Endothelial cell of umbilical vein (primary cell): ENCODE data around the gene TNN. TPM values are rescaled to one million over a fixed set of nuclear protein-coding genes. Genes with fewer than 3 reads are reported as not detected.

Experiments used
- BruUV-seq: library from RNA; stranded (reverse); fragments of 400-500 nt; replicated peaks from 2 replicates; lab custom pipeline; 2021; lab: Mats Ljungman, UMichigan
- CTCF ChIA-PET: fragments of 300-600, 350-600 bp; sonication (Branson Sonifier 250); formaldehyde crosslinking; loops from one replicate; lab custom pipeline; 2021; ENCODE audit warnings: antibody characterized with exemption, inconsistent platforms; lab: Charles Lee
- POLR2A ChIA-PET: fragments of 300-600, 350-600 bp; sonication (Branson Sonifier 250); formaldehyde crosslinking; loops from one replicate; lab custom pipeline; 2021; ENCODE audit warnings: antibody characterized with exemption, inconsistent platforms; lab: Charles Lee
- DNase-seq: peaks from one replicate; pipeline ENCODE4 v3.0.0-alpha.2; 2011; ENCODE audit warnings: low read depth, low spot score
- FAIRE-seq: peaks from 2 replicates; lab custom pipeline; 2011; peaks lifted over from hg19 to GRCh38; lab: Jason Lieb, UNC
- H2AFZ ChIP-seq: 2 replicates; pipeline ENCODE4 v1.6.0; 2012; ENCODE audit warnings: low read depth, low read length, control low read depth, inconsistent platforms
- H3K27ac ChIP-seq: 2 replicates; pipeline ENCODE4 v1.5.1; 2011; ENCODE audit warnings: low read depth, mild to moderate bottlenecking, control low read depth, low read length, moderate library complexity; ENCODE audit not compliant: insufficient read depth
- H3K27me3 ChIP-seq, 2 experiments: 2 replicates each; pipeline versions ENCODE4 v1.6.0 to v1.6.1; 2011; ENCODE audit warnings: low read length in 2 of 2, mixed read lengths in 1 of 2; ENCODE audit not compliant: control insufficient read depth in 2 of 2, insufficient read depth in 2 of 2
- H3K36me3 ChIP-seq, 2 experiments: 2 replicates in 1 of 2; 3 replicates in 1 of 2; pipeline ENCODE4 v1.5.1; 2011; ENCODE audit warnings: low read length in 2 of 2, mild to moderate bottlenecking in 1 of 2, moderate library complexity in 1 of 2; ENCODE audit not compliant: control insufficient read depth in 2 of 2, insufficient read depth in 2 of 2; ENCODE audit errors: extremely low read depth in 1 of 2
- H3K4me1 ChIP-seq: 3 replicates; pipeline ENCODE4 v1.5.1; 2011; ENCODE audit warnings: mild to moderate bottlenecking, low read length; ENCODE audit not compliant: control insufficient read depth, insufficient read depth; ENCODE audit errors: extremely low read depth
- H3K4me2 ChIP-seq: 2 replicates; pipeline ENCODE4 v1.6.1; 2011; ENCODE audit warnings: low read length, control low read depth, mixed read lengths; ENCODE audit not compliant: insufficient read depth
- H3K4me3 ChIP-seq, 3 experiments: fragments of 200-600 bp in 1 of 3; sonication (generic), shearing (Covaris generic) in 1 of 3; replicated peaks in 1 of 3; 2 replicates each; pipeline ENCODE4 v1.5.1; 2011 to 2016; ENCODE audit warnings: control low read depth in 3 of 3, low read length in 3 of 3, mild to moderate bottlenecking in 2 of 3, inconsistent platforms in 1 of 3, low read depth in 1 of 3, moderate library complexity in 1 of 3; ENCODE audit not compliant: insufficient read depth in 1 of 3
- H3K79me2 ChIP-seq: 2 replicates; pipeline ENCODE4 v1.6.0; 2012; ENCODE audit warnings: low read length, inconsistent platforms; ENCODE audit not compliant: control insufficient read depth, insufficient read depth
- H3K9ac ChIP-seq: replicated peaks from 2 replicates; pipeline ENCODE3; 2011; ENCODE audit warnings: low read length, control low read depth; ENCODE audit not compliant: insufficient read depth; ENCODE audit errors: extremely low read depth
- H3K9me1 ChIP-seq: replicated peaks from 3 replicates; pipeline ENCODE4 v1.6.0; 2011; ENCODE audit warnings: mild to moderate bottlenecking, low read length; ENCODE audit not compliant: control insufficient read depth, insufficient read depth; ENCODE audit errors: extremely low read depth
- H3K9me3 ChIP-seq: replicated peaks from 2 replicates; pipeline ENCODE4 v1.5.1; 2012; ENCODE audit warnings: low read length, inconsistent platforms; ENCODE audit not compliant: control insufficient read depth, insufficient read depth
- H4K20me1 ChIP-seq: replicated peaks from 2 replicates; pipeline ENCODE3; 2011; ENCODE audit warnings: mild to moderate bottlenecking, low read length; ENCODE audit not compliant: control insufficient read depth, insufficient read depth; ENCODE audit errors: extremely low read depth
- EZH2 ChIP-seq: IDR thresholded peaks from 2 replicates; pipeline ENCODE4 v1.6.1; 2012; ENCODE audit warnings: borderline replicate concordance, low read depth, mild to moderate bottlenecking, moderate library complexity, low read length, inconsistent platforms; ENCODE audit not compliant: severe bottlenecking
- FOS ChIP-seq: IDR thresholded peaks from 2 replicates; pipeline ENCODE4 v1.6.1; 2011; ENCODE audit warnings: mild to moderate bottlenecking, low read length, moderate library complexity, borderline replicate concordance; ENCODE audit not compliant: insufficient read depth
- GATA2 ChIP-seq: IDR thresholded peaks from 2 replicates; pipeline ENCODE4 v1.7.0; 2011; ENCODE audit warnings: low read depth, mild to moderate bottlenecking, moderate library complexity, mixed read lengths, low read length; ENCODE audit not compliant: insufficient read length, insufficient read depth
- JUN ChIP-seq: IDR thresholded peaks from 2 replicates; pipeline ENCODE4 v1.6.1; 2011; ENCODE audit warnings: borderline replicate concordance, low read depth; ENCODE audit not compliant: insufficient read length, insufficient read depth
- MYC ChIP-seq: IDR thresholded peaks from one replicate; pipeline ENCODE4 v1.6.1; 2011; ENCODE audit warnings: mild to moderate bottlenecking, low read depth, low read length
- POLR2A ChIP-seq: IDR thresholded peaks from 2 replicates; pipeline ENCODE4 v1.6.1; 2012; ENCODE audit warnings: low read depth, mild to moderate bottlenecking, control low read depth, low read length
- POLR2AphosphoS5 ChIP-seq: IDR thresholded peaks from 2 replicates; pipeline ENCODE4 v1.6.1; 2012; ENCODE audit warnings: low read depth, mild to moderate bottlenecking, control low read depth, low read length, moderate library complexity; ENCODE audit not compliant: insufficient read depth
- dilution Hi-C: fragments of 300-500 bp; cut with MboI; formaldehyde crosslinking; loops from one replicate; pipeline ENCODE4 v1.15.0; 2019; ENCODE audit warnings: low sequenced_read_pairs; ENCODE audit not compliant: extremely low pct_ligation_motif_present
- intact Hi-C: fragments of 100-400 bp; cut with micrococcal nuclease; formaldehyde crosslinking; loops from one replicate; pipeline ENCODE4 v1.10.0; 2022
- polyA plus RNA-seq, 4 experiments: library from polyadenylated mRNA; depleted of rRNA in 3 of 4; stranded (reverse) in 3 of 4; unstranded in 1 of 4; fragments of >200 nt; gene quantifications; 2 replicates each; pipeline versions ENCODE4 v1.2.1 to v1.2.3, GENCODE V29; 2011 to 2012; ENCODE audit warnings: missing spikeins in 1 of 4
- total RNA-seq: library from RNA; stranded (reverse); gene quantifications from 2 replicates; pipeline ENCODE4 v1.2.3, GENCODE V29; 2021
- TF ChIP-seq, protein P1 (sequence below): IDR thresholded peaks from 2 replicates; pipeline ENCODE4 v1.6.1; 2011; ENCODE audit not compliant: insufficient read depth, insufficient read length
- TF ChIP-seq, protein P2 (sequence below), 2 donors: IDR thresholded peaks; 1 replicate in 1 of 2; 2 replicates in 1 of 2; pipeline ENCODE4 v1.5.1; 2011; ENCODE audit warnings: low read length in 2 of 2, mild to moderate bottlenecking in 2 of 2, moderate library complexity in 2 of 2, control low read depth in 1 of 2, inconsistent platforms in 1 of 2, low read depth in 1 of 2; ENCODE audit not compliant: insufficient read depth in 1 of 2; ENCODE audit errors: extremely low read depth in 1 of 2

The TNN gene
- total and polyA plus RNA-seq, 2 donors (not counting 3 experiments of a cell fraction or from before 2014, with no cell fraction given): not detected

- TF ChIP-seq FOS (no peak), POLR2AphosphoS5 (no peak), MYC (no peak), JUN (no peak), GATA2 (no peak), POLR2A (no peak), EZH2 (no peak)
- TF ChIP-seq, protein P1, sequence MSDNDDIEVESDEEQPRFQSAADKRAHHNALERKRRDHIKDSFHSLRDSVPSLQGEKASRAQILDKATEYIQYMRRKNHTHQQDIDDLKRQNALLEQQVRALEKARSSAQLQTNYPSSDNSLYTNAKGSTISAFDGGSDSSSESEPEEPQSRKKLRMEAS: no peak
- TF ChIP-seq, protein P2, sequence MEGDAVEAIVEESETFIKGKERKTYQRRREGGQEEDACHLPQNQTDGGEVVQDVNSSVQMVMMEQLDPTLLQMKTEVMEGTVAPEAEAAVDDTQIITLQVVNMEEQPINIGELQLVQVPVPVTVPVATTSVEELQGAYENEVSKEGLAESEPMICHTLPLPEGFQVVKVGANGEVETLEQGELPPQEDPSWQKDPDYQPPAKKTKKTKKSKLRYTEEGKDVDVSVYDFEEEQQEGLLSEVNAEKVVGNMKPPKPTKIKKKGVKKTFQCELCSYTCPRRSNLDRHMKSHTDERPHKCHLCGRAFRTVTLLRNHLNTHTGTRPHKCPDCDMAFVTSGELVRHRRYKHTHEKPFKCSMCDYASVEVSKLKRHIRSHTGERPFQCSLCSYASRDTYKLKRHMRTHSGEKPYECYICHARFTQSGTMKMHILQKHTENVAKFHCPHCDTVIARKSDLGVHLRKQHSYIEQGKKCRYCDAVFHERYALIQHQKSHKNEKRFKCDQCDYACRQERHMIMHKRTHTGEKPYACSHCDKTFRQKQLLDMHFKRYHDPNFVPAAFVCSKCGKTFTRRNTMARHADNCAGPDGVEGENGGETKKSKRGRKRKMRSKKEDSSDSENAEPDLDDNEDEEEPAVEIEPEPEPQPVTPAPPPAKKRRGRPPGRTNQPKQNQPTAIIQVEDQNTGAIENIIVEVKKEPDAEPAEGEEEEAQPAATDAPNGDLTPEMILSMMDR (IDR thresholded peaks at IDR 0.05; ENCODE audit: extremely low read depth in 1 of 2, insufficient read depth in 1 of 2, low read depth in 1 of 2, low read length in 2 of 2): no peak
- no peak overlapping the region for H3K27ac ChIP-seq
- no peak overlapping the region for H3K9ac ChIP-seq
- no peaks in the 10 kb centered on the region for H3K27me3 ChIP-seq
- peaks cover 32% of the 10 kb centered on the region for H3K4me1 ChIP-seq
- no peak overlapping the region for H3K4me3 ChIP-seq
- intact Hi-C loops (no loop called here), dilution Hi-C loops (no loop called here)
- no peak overlapping the region for H2AFZ ChIP-seq
- FAIRE-seq (peak; percentile 18), DNase-seq (no peak)
- no peaks in the 10 kb centered on the region for H4K20me1 ChIP-seq
- no peaks in the 10 kb centered on the region for H3K9me1 ChIP-seq
- H3K4me2 ChIP-seq: no peak overlapping the region
- POLR2A ChIA-PET: no interaction called here
- CTCF ChIA-PET: interaction anchor here (1.2 to 4.5 kb wide), 2 partner anchors 11 to 15 kb away, joined by 4 to 41 read pairs; no protein-coding TSS in a partner anchor
- no peaks in the 10 kb centered on the region for H3K36me3 ChIP-seq
- BruUV-seq: no TSS peak
- no peaks in the 10 kb centered on the region for H3K9me3 ChIP-seq
- no peaks in the 10 kb centered on the region for H3K79me2 ChIP-seq
Observed at GRCh38 chr1:175166746-175167145, 99.1 kb downstream of the TNN start.
